ENCODE measurements around the gene MAD1L1.

GRCh38 chr7:2084331-2084730 lies 148.4 kb downstream of the MAD1L1 start:
- TF ChIP-seq CTCF (conservative IDR thresholded peaks at IDR 0.05; ENCODE audit: low read length), result no peak
- TF ChIP-seq EZH2phosphoT487 (IDR thresholded peaks at IDR 0.05; ENCODE audit: borderline replicate concordance, low read depth, low read length), result no peak

Data from OCI-LY7 (cell line).